Measurements from ENCODE around the gene FHL1.

Gene FHL1

DNA sequence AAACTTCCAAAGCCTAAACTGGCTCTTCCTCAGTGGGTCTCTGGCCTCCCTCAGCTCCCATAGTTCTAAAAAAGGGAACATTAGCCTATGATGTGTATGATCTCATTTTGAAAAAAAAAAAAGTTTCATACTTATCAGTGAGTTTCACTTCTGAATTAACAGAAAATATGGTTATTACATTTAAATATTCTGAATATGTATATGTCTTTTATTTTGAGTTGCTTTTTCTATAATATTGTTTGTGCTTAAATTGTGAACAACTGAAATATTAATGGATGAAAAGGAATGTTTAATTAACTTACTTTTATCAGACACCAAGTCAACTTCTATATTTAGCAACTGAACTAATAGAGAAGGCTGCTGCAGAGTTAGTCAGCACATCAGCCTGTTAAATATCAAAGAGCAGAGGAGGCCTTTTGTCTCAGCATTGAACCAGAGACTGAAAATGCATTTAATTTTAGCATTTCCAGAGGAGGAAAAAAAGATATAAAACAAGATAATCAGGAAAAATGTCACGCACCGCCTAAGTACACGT, 20.4 kb upstream of the FHL1 start:
- no peak for TF ChIP-seq EZH2phosphoT487 (IDR thresholded peaks at IDR 0.05; ENCODE audit: low read depth)
- TF ChIP-seq, protein P1, sequence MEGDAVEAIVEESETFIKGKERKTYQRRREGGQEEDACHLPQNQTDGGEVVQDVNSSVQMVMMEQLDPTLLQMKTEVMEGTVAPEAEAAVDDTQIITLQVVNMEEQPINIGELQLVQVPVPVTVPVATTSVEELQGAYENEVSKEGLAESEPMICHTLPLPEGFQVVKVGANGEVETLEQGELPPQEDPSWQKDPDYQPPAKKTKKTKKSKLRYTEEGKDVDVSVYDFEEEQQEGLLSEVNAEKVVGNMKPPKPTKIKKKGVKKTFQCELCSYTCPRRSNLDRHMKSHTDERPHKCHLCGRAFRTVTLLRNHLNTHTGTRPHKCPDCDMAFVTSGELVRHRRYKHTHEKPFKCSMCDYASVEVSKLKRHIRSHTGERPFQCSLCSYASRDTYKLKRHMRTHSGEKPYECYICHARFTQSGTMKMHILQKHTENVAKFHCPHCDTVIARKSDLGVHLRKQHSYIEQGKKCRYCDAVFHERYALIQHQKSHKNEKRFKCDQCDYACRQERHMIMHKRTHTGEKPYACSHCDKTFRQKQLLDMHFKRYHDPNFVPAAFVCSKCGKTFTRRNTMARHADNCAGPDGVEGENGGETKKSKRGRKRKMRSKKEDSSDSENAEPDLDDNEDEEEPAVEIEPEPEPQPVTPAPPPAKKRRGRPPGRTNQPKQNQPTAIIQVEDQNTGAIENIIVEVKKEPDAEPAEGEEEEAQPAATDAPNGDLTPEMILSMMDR (IDR thresholded peaks at IDR 0.05; ENCODE audit: low read depth, low read length): no peak
- Histone ChIP-seq H3K27ac (ENCODE audit: low read length) (no peak overlapping the region), H4K20me1 (ENCODE audit: insufficient read depth, low read length) (no peaks in the 10 kb centered on the region), H3K36me3 (replicated peaks; ENCODE audit: low read depth, low read length) (no peaks in the 10 kb centered on the region), H3K27me3 (ENCODE audit: low read depth, low read length) (no peaks in the 10 kb centered on the region), H3K9me3 (ENCODE audit: insufficient read depth, low read length) (no peaks in the 10 kb centered on the region), H2AFZ (ENCODE audit: low read depth, low read length) (no peak overlapping the region), H3K4me2 (ENCODE audit: low read length) (peak overlapping the region; percentile 25; the same call in 1 of the 2 replicates), H3K4me3 (ENCODE audit: low read length) (no peak overlapping the region), H3K4me1 (ENCODE audit: low read length) (peaks cover 11% of the 10 kb centered on the region), H3K9ac (ENCODE audit: low read length) (no peak overlapping the region), H3K79me2 (ENCODE audit: low read length) (no peaks in the 10 kb centered on the region)

DNA sequence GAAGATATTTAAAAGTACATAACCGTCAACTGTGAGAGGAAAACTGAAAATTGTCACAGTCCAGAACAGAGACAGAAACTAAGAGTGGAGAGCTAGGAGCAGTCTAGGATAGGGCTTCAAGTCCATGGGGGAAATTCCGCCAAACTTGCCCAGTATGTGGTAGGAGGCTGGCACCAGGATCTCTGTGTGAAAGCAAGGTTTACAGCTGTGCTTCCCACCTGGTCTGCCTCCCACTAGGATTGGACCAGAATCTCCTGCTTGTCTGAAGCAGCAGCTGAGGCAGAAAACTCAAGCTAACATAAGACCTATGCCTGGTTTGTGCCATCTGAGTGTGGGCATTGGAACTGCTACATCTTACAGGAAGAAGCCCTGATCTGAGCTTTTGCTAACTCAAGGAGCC, 18.6 kb upstream of the FHL1 start:
- H3K4me1 ChIP-seq (ENCODE audit: low read length): peaks cover 11% of the 10 kb centered on the region
- no peak overlapping the region for H3K4me2 ChIP-seq (ENCODE audit: low read length)
- H3K9ac ChIP-seq (ENCODE audit: low read length): no peak overlapping the region
- H3K9me3 ChIP-seq (ENCODE audit: insufficient read depth, low read length): no peaks in the 10 kb centered on the region
- no peak overlapping the region for H2AFZ ChIP-seq (ENCODE audit: low read depth, low read length)
- TF ChIP-seq, protein P1 (IDR thresholded peaks at IDR 0.05; ENCODE audit: low read depth, low read length): no peak
- no peak for TF ChIP-seq EZH2phosphoT487 (IDR thresholded peaks at IDR 0.05; ENCODE audit: low read depth)
- no peak overlapping the region for H3K4me3 ChIP-seq (ENCODE audit: low read length)
- H3K79me2 ChIP-seq (ENCODE audit: low read length): no peaks in the 10 kb centered on the region
- H3K27me3 ChIP-seq (ENCODE audit: low read depth, low read length): no peaks in the 10 kb centered on the region
- no peaks in the 10 kb centered on the region for H3K36me3 ChIP-seq (replicated peaks; ENCODE audit: low read depth, low read length)
- no peak overlapping the region for H3K27ac ChIP-seq (ENCODE audit: low read length)
- H4K20me1 ChIP-seq (ENCODE audit: insufficient read depth, low read length): no peaks in the 10 kb centered on the region

DNA sequence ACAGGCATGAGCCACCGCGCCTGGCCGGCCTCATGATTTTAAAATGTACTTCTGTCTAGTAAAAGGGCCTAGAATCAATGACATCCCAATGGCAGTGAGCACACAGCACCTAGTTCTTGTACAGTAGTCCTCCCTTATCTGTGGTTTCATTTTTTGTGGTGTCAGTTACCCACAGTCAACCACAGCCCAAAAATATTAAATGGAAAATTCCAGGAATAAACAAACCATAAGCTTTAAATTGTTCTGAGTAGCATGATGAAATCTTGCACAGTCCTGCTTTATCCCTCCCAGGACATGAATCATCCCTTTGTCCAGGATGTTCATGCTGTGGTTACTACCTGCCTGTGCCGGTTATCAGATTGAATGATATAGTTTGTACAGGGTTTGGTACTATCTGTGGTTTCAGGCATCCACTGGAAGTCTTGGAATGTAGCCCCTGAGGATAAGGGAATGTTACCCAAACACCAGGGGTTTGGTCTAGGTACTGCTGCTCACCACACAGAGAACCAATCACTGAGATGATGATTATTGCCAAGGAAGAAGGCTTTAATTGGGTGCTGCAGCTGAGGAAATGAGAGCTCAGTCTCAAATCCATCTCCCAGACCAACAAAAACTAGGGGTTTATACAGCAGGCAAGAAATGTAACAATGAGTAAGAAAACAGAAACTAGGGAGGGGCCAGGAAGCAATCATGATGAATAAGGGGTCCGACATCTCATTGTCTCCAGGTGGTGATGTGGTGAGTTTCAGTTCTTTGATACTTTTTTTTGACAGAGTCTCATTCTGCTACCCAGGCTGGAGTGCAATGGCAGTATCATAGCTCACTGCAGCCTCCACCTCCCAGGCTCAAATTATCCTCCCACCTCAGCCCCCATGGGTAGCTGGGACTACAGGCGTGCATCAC, 16.2 kb upstream of the FHL1 start:
- no peaks in the 10 kb centered on the region for H4K20me1 ChIP-seq (ENCODE audit: insufficient read depth, low read length)
- no peak overlapping the region for H3K4me3 ChIP-seq (ENCODE audit: low read length)
- no peak overlapping the region for H3K27ac ChIP-seq (ENCODE audit: low read length)
- no peaks in the 10 kb centered on the region for H3K9me3 ChIP-seq (ENCODE audit: insufficient read depth, low read length)
- H3K27me3 ChIP-seq (ENCODE audit: low read depth, low read length): no peaks in the 10 kb centered on the region
- H3K9ac ChIP-seq (ENCODE audit: low read length): no peak overlapping the region
- no peak for TF ChIP-seq EZH2phosphoT487 (IDR thresholded peaks at IDR 0.05; ENCODE audit: low read depth)
- TF ChIP-seq, protein P1 (IDR thresholded peaks at IDR 0.05; ENCODE audit: low read depth, low read length): no peak
- no peaks in the 10 kb centered on the region for H3K36me3 ChIP-seq (replicated peaks; ENCODE audit: low read depth, low read length)
- H3K4me2 ChIP-seq (ENCODE audit: low read length): no peak overlapping the region
- H2AFZ ChIP-seq (ENCODE audit: low read depth, low read length): no peak overlapping the region
- peaks cover 11% of the 10 kb centered on the region for H3K4me1 ChIP-seq (ENCODE audit: low read length)
- no peaks in the 10 kb centered on the region for H3K79me2 ChIP-seq (ENCODE audit: low read length)

DNA sequence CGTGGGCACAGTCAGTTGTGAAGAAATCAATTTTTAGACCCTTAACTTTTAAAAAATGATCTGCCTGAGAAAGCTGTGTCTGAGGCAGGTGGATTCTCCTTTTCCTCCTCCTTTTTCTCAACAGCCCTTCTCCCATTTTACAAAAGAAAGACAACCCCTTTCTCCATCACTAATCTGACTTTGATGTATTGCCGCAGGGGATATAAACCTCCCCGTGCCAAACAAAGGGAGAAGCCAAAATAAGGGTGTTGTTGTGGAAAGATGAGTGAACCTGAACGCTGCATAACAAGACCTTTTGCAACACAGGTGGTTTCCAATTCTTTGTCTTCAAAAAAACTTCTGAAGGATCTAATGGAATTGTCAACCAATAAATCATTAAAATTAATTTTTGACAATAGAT, 8.4 kb upstream of the FHL1 start:
- H3K27ac ChIP-seq (ENCODE audit: low read length): no peak overlapping the region

More for the DNA sequence above, 8.4 kb upstream of the FHL1 start:
- Histone ChIP-seq H3K27me3 (ENCODE audit: low read depth, low read length) (no peaks in the 10 kb centered on the region), H3K79me2 (ENCODE audit: low read length) (no peaks in the 10 kb centered on the region), H3K9ac (ENCODE audit: low read length) (no peak overlapping the region), H3K9me3 (ENCODE audit: insufficient read depth, low read length) (no peaks in the 10 kb centered on the region), H3K4me2 (ENCODE audit: low read length) (no peak overlapping the region), H3K4me3 (ENCODE audit: low read length) (no peak overlapping the region), H3K4me1 (ENCODE audit: low read length) (no peaks in the 10 kb centered on the region), H4K20me1 (ENCODE audit: insufficient read depth, low read length) (no peaks in the 10 kb centered on the region), H3K36me3 (replicated peaks; ENCODE audit: low read depth, low read length) (no peaks in the 10 kb centered on the region), H2AFZ (ENCODE audit: low read depth, low read length) (no peak overlapping the region)
- no peak for TF ChIP-seq EZH2phosphoT487 (IDR thresholded peaks at IDR 0.05; ENCODE audit: low read depth)
- TF ChIP-seq, protein P1 (IDR thresholded peaks at IDR 0.05; ENCODE audit: low read depth, low read length): no peak
